Mucosa of rectum (tissue), 2 donors: Measurements from ENCODE around the gene GGCX.

Experiments
- H3K27ac ChIP-seq, 2 donors: one replicate each; pipeline ENCODE4 v1.7.0; 2013; ENCODE audit warnings: inconsistent platforms in 2 of 2, low read depth in 2 of 2, low read length in 2 of 2
- H3K27me3 ChIP-seq, 2 donors: one replicate each; pipeline ENCODE4 v1.7.0; 2013; ENCODE audit warnings: low read length in 2 of 2; ENCODE audit not compliant: control insufficient read depth in 2 of 2, insufficient read depth in 2 of 2
- H3K36me3 ChIP-seq, 2 donors: one replicate each; pipeline ENCODE4 v1.7.0; 2013; ENCODE audit warnings: low read length in 2 of 2; ENCODE audit not compliant: control insufficient read depth in 2 of 2, insufficient read depth in 2 of 2
- H3K4me1 ChIP-seq, 2 donors: one replicate each; pipeline ENCODE4 v1.7.0; 2013; ENCODE audit warnings: low read length in 2 of 2, mild to moderate bottlenecking in 1 of 2; ENCODE audit not compliant: control insufficient read depth in 2 of 2, insufficient read depth in 2 of 2
- H3K4me3 ChIP-seq, 2 donors: one replicate each; pipeline ENCODE4 v1.7.0; 2013; ENCODE audit warnings: low read length in 2 of 2
- H3K9ac ChIP-seq, 2 donors: one replicate each; pipeline ENCODE4 v1.7.0; 2013; ENCODE audit warnings: low read length in 2 of 2, low read depth in 1 of 2, mild to moderate bottlenecking in 1 of 2
- H3K9me3 ChIP-seq, 2 donors: one replicate each; pipeline ENCODE4 v1.7.0; 2013; ENCODE audit warnings: low read length in 2 of 2; ENCODE audit not compliant: control insufficient read depth in 2 of 2
- donor health status: healthy.
- donor health status: Normal muscosa, but diverticular disease.

GGCX gene

DNA sequence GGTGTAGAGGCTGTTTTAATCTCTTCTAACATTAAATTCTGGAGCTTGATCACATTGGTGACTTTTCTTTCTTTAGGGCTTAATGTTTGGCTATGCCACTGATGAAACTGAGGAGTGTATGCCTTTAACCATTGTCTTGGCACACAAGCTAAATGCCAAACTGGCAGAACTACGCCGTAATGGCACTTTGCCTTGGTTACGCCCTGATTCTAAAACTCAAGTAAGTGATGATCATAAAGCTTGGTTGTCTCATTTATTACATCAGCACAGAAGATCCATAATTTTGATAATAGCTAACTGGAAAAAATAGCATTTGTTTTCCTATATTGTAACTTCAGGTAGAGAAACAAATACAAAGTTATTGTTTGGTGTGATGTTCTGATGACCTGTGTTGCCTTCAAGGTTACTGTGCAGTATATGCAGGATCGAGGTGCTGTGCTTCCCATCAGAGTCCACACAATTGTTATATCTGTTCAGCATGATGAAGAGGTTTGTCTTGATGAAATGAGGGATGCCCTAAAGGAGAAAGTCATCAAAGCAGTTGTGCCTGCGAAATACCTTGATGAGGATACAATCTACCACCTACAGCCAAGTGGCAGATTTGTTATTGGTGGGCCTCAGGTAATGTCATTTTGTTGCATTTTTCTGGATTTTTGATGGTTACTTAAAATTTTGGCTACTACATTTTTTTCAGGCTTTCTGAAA, 19.4 kb downstream of the GGCX start:
- H3K27me3 ChIP-seq = no peaks in the 10 kb centered on the region
- H3K9ac ChIP-seq = peak overlapping the region; percentile 96 to 98
- peak overlapping the region in 1 of 2 donors; percentile 92 for H3K4me3 ChIP-seq
- H3K27ac ChIP-seq = peak overlapping the region; percentile 98 to 99
- H3K36me3 ChIP-seq = peaks cover 41 to 55% of the 10 kb centered on the region in 2 donors
- H3K9me3 ChIP-seq = no peaks in the 10 kb centered on the region
- peaks cover 25 to 27% of the 10 kb centered on the region in 2 donors for H3K4me1 ChIP-seq

DNA sequence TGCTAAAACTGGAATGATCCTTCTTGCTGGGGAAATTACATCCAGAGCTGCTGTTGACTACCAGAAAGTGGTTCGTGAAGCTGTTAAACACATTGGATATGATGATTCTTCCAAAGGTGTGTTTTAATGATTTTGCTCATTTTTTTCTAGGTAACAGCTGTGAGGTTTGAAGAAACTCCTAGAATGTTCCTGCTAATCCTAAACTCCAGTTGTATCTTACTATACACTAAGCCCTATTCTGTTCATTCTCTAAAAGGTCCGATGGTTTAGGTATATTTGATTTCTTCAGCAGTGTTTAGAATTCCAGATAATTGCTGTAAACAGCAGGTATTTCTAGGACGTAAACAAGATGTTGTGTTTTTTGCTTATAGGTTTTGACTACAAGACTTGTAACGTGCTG, 20.0 kb downstream of the GGCX start:
- Histone ChIP-seq H3K9me3 (no peaks in the 10 kb centered on the region), H3K27ac (peak overlapping the region; percentile 98 to 99), H3K4me3 (peak overlapping the region; percentile 92 to 99), H3K4me1 (peaks cover 25 to 29% of the 10 kb centered on the region in 2 donors), H3K36me3 (peaks cover 41 to 51% of the 10 kb centered on the region in 2 donors), H3K27me3 (no peaks in the 10 kb centered on the region), H3K9ac (peak overlapping the region; percentile 96 to 98)

DNA sequence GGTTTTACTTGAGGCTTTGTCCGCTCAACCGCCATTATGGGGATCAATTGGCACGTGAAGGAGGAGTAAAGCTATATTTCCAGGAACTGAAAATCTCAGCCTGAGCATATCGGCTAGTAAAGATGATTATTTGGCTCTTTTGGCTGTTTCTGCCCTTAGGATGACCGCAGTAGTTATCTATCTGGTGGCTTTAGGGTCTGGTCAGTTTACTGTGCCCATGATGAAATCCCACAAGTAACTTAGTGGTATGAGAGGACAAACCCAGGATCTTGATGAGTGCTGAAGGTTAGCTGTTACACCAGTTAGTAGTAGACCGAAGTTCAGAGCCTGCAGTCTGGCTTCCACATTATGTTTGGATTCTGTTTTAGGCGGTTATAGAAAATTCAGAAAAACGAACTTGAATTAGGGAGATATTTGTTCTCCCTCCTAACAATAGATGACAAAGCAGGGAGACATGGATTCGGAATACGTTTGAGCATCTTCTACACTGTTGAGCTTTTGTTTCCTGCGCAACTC, 21.1 kb downstream of the GGCX start:
- Histone ChIP-seq H3K9ac (peak overlapping the region; percentile 96 to 98), H3K27ac (peak overlapping the region; percentile 98 to 99), H3K9me3 (no peaks in the 10 kb centered on the region), H3K27me3 (no peaks in the 10 kb centered on the region), H3K4me1 (peaks cover 27 to 29% of the 10 kb centered on the region in 2 donors), H3K4me3 (peak overlapping the region; percentile 92 to 99), H3K36me3 (peaks cover 31 to 41% of the 10 kb centered on the region in 2 donors)

DNA sequence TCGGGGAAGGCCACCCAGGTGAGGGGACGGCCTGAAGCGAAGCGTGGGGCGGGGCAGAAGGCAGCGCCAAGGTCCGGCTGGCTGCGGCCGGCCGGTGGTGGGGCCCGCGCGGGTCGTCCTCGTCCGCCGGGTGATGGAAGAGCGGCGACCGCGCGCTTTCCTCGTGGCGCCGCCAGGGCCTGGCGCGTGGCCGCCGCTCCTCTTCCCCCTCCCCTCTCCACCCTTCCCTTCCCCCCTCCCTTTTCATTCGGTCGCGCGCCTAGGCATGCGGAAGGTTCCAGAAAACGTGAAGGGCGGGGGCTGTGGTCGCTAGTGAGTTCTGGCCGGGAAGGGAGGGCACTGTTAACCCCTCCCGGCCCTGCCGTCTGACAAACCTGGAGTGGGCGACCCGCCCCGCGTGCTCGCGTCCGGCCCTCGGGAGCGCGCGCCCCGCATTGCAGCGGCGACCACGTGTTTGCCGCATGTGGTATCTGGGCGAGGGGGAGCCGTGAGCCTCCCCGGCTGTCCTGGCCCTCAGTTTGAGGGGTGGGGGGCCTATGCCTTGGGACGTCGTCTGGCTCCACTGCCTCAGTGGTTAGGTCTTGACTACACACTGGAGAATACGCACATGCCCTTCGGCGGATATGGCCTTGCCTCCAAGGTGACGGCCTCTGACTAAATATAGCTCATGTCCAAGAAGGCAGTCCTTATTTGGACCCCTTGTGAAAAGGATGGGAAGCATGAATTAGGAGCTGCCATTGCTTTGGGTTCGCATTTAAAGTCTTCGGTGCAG, 21.7 kb downstream of the GGCX start:
- Histone ChIP-seq H3K36me3 (peaks cover 30 to 35% of the 10 kb centered on the region in 2 donors), H3K4me3 (peak overlapping the region; percentile 92 to 99), H3K27me3 (no peaks in the 10 kb centered on the region), H3K9me3 (no peaks in the 10 kb centered on the region), H3K27ac (peak overlapping the region; percentile 98 to 99), H3K9ac (peak overlapping the region; percentile 96 to 98), H3K4me1 (peaks cover 32 to 35% of the 10 kb centered on the region in 2 donors)

- Histone ChIP-seq H3K9ac (peak within 1 kb of the TSS; percentile 96 to 98), H3K4me1 (peaks cover 33 to 36% of the 10 kb centered on the region in 2 donors)
Observed at GRCh38 chr2:85538507-85539360, 22.6 kb downstream of the GGCX start, which contains the start of gene MAT2A. MAT2A (plus strand) TSS chr2:85539168; CDS start chr2:85539288, 120 bp downstream.

GRCh38 chr2:85537600-85538506, 23.4 kb downstream of the GGCX start:
- no peaks in the 10 kb centered on the region for H3K27me3 ChIP-seq
- H3K36me3 ChIP-seq = peaks cover 17 to 20% of the 10 kb centered on the region in 2 donors
- H3K27ac ChIP-seq = peak overlapping the region; percentile 98 to 99
- H3K9ac ChIP-seq = peak overlapping the region; percentile 96 to 98
- H3K9me3 ChIP-seq = no peaks in the 10 kb centered on the region
- H3K4me3 ChIP-seq = peak overlapping the region; percentile 92 to 99
- peaks cover 33% of the 10 kb centered on the region in 2 donors for H3K4me1 ChIP-seq

More at GRCh38 chr2:85538507-85539360, 22.6 kb downstream of the GGCX start, which contains the start of gene MAT2A:
- peak within 1 kb of the TSS; percentile 98 to 99 for H3K27ac ChIP-seq
- no peaks in the 10 kb centered on the region for H3K27me3 ChIP-seq
- peak within 1 kb of the TSS; percentile 92 to 99 for H3K4me3 ChIP-seq
- peaks cover 26 to 29% of the 10 kb centered on the region in 2 donors for H3K36me3 ChIP-seq
- H3K9me3 ChIP-seq = no peaks in the 10 kb centered on the region

GRCh38 chr2:85536479-85536878, 24.8 kb downstream of the GGCX start:
- Histone ChIP-seq H3K36me3 (peaks cover 4 to 6% of the 10 kb centered on the region in 2 donors), H3K27me3 (no peaks in the 10 kb centered on the region), H3K4me3 (no peak overlapping the region), H3K27ac (peak overlapping the region in 1 of 2 donors; percentile 18), H3K4me1 (peaks cover 23 to 25% of the 10 kb centered on the region in 2 donors), H3K9me3 (no peaks in the 10 kb centered on the region), H3K9ac (no peak overlapping the region)

DNA sequence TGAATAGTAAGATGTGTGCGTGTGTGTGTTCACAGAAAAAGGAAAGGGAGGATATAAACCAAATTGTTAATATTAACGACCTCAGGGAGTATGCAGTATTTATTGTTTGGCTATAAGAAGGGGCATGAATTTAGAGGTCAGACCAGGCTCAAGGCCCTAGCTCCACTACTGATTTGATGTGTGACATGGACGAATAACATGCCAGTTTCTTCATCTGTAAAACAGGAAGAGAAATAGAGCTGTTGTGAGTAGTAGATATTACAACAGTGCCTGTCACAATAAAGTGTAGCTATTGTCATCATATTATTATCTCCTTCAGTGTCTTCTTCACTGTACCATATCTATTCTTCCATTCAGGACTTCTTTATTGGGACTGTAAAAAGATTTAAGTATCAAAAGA, 26.4 kb downstream of the GGCX start:
- Histone ChIP-seq H3K4me1 (peaks cover 8 to 18% of the 10 kb centered on the region in 2 donors), H3K4me3 (no peak overlapping the region), H3K27ac (peak overlapping the region in 1 of 2 donors; percentile 6), H3K9ac (no peak overlapping the region), H3K9me3 (no peaks in the 10 kb centered on the region), H3K36me3 (no peaks in the 10 kb centered on the region), H3K27me3 (no peaks in the 10 kb centered on the region)

DNA sequence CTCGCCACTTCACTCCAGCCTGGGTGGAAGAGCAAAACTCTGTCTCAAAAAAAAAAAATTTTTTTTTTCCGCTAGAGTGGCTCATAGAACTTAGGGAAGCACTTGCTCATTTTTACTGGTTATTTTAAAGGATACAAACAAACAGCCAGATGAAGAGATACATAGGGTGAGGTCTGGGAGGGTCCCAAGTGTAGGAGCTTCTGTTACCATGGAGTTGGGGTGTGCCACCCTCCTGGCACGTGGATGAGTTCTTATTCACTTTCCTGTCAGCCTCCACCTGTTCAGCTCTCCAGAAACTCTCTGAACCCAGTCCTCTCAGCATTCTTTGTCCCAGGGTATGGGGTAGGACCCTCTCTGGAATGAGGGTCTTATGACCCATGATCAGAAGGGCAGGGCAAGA, 27.2 kb downstream of the GGCX start:
- H3K36me3 ChIP-seq = no peaks in the 10 kb centered on the region
- no peaks in the 10 kb centered on the region for H3K27me3 ChIP-seq
- no peak overlapping the region for H3K9ac ChIP-seq
- H3K4me3 ChIP-seq = no peak overlapping the region
- H3K4me1 ChIP-seq = peaks cover 8 to 18% of the 10 kb centered on the region in 2 donors
- H3K9me3 ChIP-seq = no peaks in the 10 kb centered on the region
- H3K27ac ChIP-seq = peak overlapping the region in 1 of 2 donors; percentile 26
